ENCODE data around the gene SERPINE2. TPM values are rescaled to one million over a fixed set of nuclear protein-coding genes. Genes with fewer than 3 reads are reported as not detected.

SERPINE2 gene
- polyA plus RNA-seq, 3 donors, result not detected

DNA sequence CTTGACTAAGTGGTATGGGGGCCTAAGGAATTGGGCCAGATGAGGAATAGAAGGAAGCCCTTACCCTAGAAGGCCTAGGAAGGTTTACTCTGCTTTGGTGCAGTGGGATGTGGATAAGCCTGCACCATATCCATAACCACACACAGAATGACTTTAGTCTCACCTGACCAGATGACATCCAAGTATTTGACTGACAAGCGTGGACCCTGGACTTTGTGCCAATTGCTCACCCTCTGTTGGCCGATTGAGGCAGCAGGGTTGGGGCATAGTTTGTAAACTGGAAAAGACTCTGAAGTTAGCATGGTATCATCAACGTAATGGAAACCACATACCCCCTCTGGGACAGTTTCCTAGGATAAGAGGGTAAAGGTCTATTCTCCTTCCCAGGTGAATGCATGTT is 36.5 kb upstream of the SERPINE2 start:
- no peak overlapping the region for H2AFZ ChIP-seq (ENCODE audit: insufficient read depth, low read depth, low read length, poor library complexity, severe bottlenecking)
- Mint-ChIP-seq H3K4me1 (no peaks in the 10 kb centered on the region), H3K9me3 (peaks cover 0 to 8% (median 0%) of the 10 kb centered on the region in 7 donors), H3K4me3 (no peak overlapping the region), H3K27ac (no peak overlapping the region), H3K27me3 (ENCODE audit: low read depth in 3 of 3) (peaks cover 0 to 4% (median under 1%) of the 10 kb centered on the region in 3 donors), H3K36me3 (no peaks in the 10 kb centered on the region)
- H3K27ac ChIP-seq (ENCODE audit: low read depth in 1 of 2, low read length in 2 of 2), result no peak overlapping the region
- H3K27me3 ChIP-seq (ENCODE audit: control insufficient read depth in 2 of 2, insufficient read depth in 2 of 2, low read length in 2 of 2), result no peaks in the 10 kb centered on the region
- H3K4me1 ChIP-seq (ENCODE audit: control insufficient read depth in 1 of 2, insufficient read depth in 2 of 2, low read length in 2 of 2), result no peaks in the 10 kb centered on the region
- no peaks in the 10 kb centered on the region for H4K20me1 ChIP-seq (ENCODE audit: insufficient read depth, low read length)
- H3K9ac ChIP-seq (ENCODE audit: insufficient read depth, low read length, poor library complexity, severe bottlenecking), result no peak overlapping the region
- 94% methylated on average over 3 of the region's 3 CpGs for WGBS (ENCODE audit: insufficient coverage)
- TF ChIP-seq, protein P1, sequence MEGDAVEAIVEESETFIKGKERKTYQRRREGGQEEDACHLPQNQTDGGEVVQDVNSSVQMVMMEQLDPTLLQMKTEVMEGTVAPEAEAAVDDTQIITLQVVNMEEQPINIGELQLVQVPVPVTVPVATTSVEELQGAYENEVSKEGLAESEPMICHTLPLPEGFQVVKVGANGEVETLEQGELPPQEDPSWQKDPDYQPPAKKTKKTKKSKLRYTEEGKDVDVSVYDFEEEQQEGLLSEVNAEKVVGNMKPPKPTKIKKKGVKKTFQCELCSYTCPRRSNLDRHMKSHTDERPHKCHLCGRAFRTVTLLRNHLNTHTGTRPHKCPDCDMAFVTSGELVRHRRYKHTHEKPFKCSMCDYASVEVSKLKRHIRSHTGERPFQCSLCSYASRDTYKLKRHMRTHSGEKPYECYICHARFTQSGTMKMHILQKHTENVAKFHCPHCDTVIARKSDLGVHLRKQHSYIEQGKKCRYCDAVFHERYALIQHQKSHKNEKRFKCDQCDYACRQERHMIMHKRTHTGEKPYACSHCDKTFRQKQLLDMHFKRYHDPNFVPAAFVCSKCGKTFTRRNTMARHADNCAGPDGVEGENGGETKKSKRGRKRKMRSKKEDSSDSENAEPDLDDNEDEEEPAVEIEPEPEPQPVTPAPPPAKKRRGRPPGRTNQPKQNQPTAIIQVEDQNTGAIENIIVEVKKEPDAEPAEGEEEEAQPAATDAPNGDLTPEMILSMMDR (IDR thresholded peaks at IDR 0.05), result no peak
- no peak for DNase-seq
- intact Hi-C loops (cut with micrococcal nuclease), result no loop called here
- H3K79me2 ChIP-seq (ENCODE audit: insufficient read depth, low read length), result no peaks in the 10 kb centered on the region
- no peaks in the 10 kb centered on the region for H3K9me3 ChIP-seq (replicated peaks in 1 of 2; ENCODE audit: control insufficient read depth in 1 of 2, insufficient read depth in 1 of 2, low read length in 2 of 2)
- H3K4me2 ChIP-seq (replicated peaks; ENCODE audit: extremely low read depth, low read length, poor library complexity, severe bottlenecking), result no peak overlapping the region
- no peak overlapping the region for H3K4me3 ChIP-seq (replicated peaks in 1 of 3; ENCODE audit: low read depth in 2 of 3, low read length in 3 of 3)
- no peaks in the 10 kb centered on the region for H3K36me3 ChIP-seq (replicated peaks in 1 of 2; ENCODE audit: control insufficient read depth in 1 of 2, insufficient read depth in 2 of 2, low read length in 2 of 2)

DNA sequence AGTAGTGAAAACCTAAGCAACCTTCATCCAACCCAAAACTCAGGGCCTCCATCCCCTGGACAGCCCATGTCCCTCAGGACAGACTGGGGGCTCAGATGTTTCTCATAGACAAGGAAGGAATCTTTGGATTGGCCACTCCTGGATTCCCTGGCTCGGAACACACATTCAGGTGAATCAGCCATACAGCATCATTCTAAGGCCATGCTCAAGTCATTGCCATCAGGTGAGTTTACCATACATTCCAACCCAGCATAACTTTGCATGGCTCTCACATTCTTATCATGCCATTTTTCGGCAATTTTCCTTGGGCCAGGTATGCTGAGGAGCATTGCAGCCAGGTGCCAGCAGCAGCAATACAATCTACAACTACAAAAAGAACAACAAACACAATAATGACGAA is 34.6 kb upstream of the SERPINE2 start:
- TF ChIP-seq, protein P1 (IDR thresholded peaks at IDR 0.05), result no peak
- no peak overlapping the region for H3K4me2 ChIP-seq (replicated peaks; ENCODE audit: extremely low read depth, low read length, poor library complexity, severe bottlenecking)
- WGBS (ENCODE audit: insufficient coverage), result 92% methylated on average over 1 of the region's 3 CpGs
- no peaks in the 10 kb centered on the region for H3K36me3 Mint-ChIP-seq
- no peak overlapping the region for H3K27ac ChIP-seq (ENCODE audit: low read depth in 1 of 2, low read length in 2 of 2)
- no peaks in the 10 kb centered on the region for H3K4me1 ChIP-seq (ENCODE audit: control insufficient read depth in 1 of 2, insufficient read depth in 2 of 2, low read length in 2 of 2)
- no peak overlapping the region for H2AFZ ChIP-seq (ENCODE audit: insufficient read depth, low read depth, low read length, poor library complexity, severe bottlenecking)
- H3K27me3 Mint-ChIP-seq (ENCODE audit: low read depth in 3 of 3), result peaks cover 0 to 8% (median 2%) of the 10 kb centered on the region in 3 donors
- no peak overlapping the region for H3K9ac ChIP-seq (ENCODE audit: insufficient read depth, low read length, poor library complexity, severe bottlenecking)
- H3K4me3 ChIP-seq (replicated peaks in 1 of 3; ENCODE audit: low read depth in 2 of 3, low read length in 3 of 3), result no peak overlapping the region
- no peaks in the 10 kb centered on the region for H3K9me3 ChIP-seq (replicated peaks in 1 of 2; ENCODE audit: control insufficient read depth in 1 of 2, insufficient read depth in 1 of 2, low read length in 2 of 2)
- H4K20me1 ChIP-seq (ENCODE audit: insufficient read depth, low read length), result no peaks in the 10 kb centered on the region
- intact Hi-C loops (cut with micrococcal nuclease), result no loop called here
- no peak overlapping the region for H3K27ac Mint-ChIP-seq
- H3K36me3 ChIP-seq (replicated peaks in 1 of 2; ENCODE audit: control insufficient read depth in 1 of 2, insufficient read depth in 2 of 2, low read length in 2 of 2), result no peaks in the 10 kb centered on the region
- H3K9me3 Mint-ChIP-seq, result peaks cover 0 to 7% (median 0%) of the 10 kb centered on the region in 7 donors
- H3K27me3 ChIP-seq (ENCODE audit: control insufficient read depth in 2 of 2, insufficient read depth in 2 of 2, low read length in 2 of 2), result no peaks in the 10 kb centered on the region
- DNase-seq, result no peak
- no peaks in the 10 kb centered on the region for H3K4me1 Mint-ChIP-seq
- no peaks in the 10 kb centered on the region for H3K79me2 ChIP-seq (ENCODE audit: insufficient read depth, low read length)
- H3K4me3 Mint-ChIP-seq, result no peak overlapping the region

Data from CD14-positive monocyte (primary cell).